ENCODE measurements around the gene GRK5. TPM values are rescaled to one million over a fixed set of nuclear protein-coding genes. Genes with fewer than 3 reads are reported as not detected.

GRK5 gene
- total RNA-seq, 1 donor from 2014 or later: 77.6 TPM

- Mint-ChIP-seq H3K4me3 (ENCODE audit: unreplicated experiment) (no peak overlapping the region), H3K27ac (ENCODE audit: unreplicated experiment) (no peak overlapping the region), H3K9me3 (ENCODE audit: unreplicated experiment) (peaks cover 7% of the 10 kb centered on the region), H3K36me3 (ENCODE audit: unreplicated experiment) (peaks cover 16% of the 10 kb centered on the region), H3K27me3 (ENCODE audit: unreplicated experiment) (peaks cover 3% of the 10 kb centered on the region), H3K4me1 (ENCODE audit: low read depth, unreplicated experiment) (peaks cover 2% of the 10 kb centered on the region)
- no peak for TF ChIP-seq CTCF (IDR thresholded peaks at IDR 0.05; ENCODE audit: partially characterized antibody, unreplicated experiment)
- DNase-seq: no peak
Measured at GRCh38 chr10:119465085-119465484, 257.7 kb downstream of the GRK5 start.

- H3K4me1 Mint-ChIP-seq (ENCODE audit: low read depth, unreplicated experiment): no peaks in the 10 kb centered on the region
- no peak overlapping the region for H3K27ac Mint-ChIP-seq (ENCODE audit: unreplicated experiment)
- no peak overlapping the region for H3K4me3 Mint-ChIP-seq (ENCODE audit: unreplicated experiment)
- peaks cover 3% of the 10 kb centered on the region for H3K27me3 Mint-ChIP-seq (ENCODE audit: unreplicated experiment)
- no peak for DNase-seq
- H3K36me3 Mint-ChIP-seq (ENCODE audit: unreplicated experiment): peaks cover 16% of the 10 kb centered on the region
- no peak for TF ChIP-seq CTCF (IDR thresholded peaks at IDR 0.05; ENCODE audit: partially characterized antibody, unreplicated experiment)
- peaks cover 7% of the 10 kb centered on the region for H3K9me3 Mint-ChIP-seq (ENCODE audit: unreplicated experiment)
Measured at GRCh38 chr10:119466076-119466475, 258.7 kb downstream of the GRK5 start.

GRCh38 chr10:119466655-119467054 is 259.3 kb downstream of the GRK5 start:
- peaks cover 3% of the 10 kb centered on the region for H3K27me3 Mint-ChIP-seq (ENCODE audit: unreplicated experiment)
- no peak overlapping the region for H3K4me3 Mint-ChIP-seq (ENCODE audit: unreplicated experiment)
- H3K27ac Mint-ChIP-seq (ENCODE audit: unreplicated experiment): no peak overlapping the region
- H3K9me3 Mint-ChIP-seq (ENCODE audit: unreplicated experiment): peaks cover 7% of the 10 kb centered on the region
- H3K36me3 Mint-ChIP-seq (ENCODE audit: unreplicated experiment): peaks cover 16% of the 10 kb centered on the region
- H3K4me1 Mint-ChIP-seq (ENCODE audit: low read depth, unreplicated experiment): no peaks in the 10 kb centered on the region
- no peak for TF ChIP-seq CTCF (IDR thresholded peaks at IDR 0.05; ENCODE audit: partially characterized antibody, unreplicated experiment)
- DNase-seq: no peak

GRCh38 chr10:119468542-119469324 is 261.4 kb downstream of the GRK5 start:
- no peaks in the 10 kb centered on the region for H3K4me1 Mint-ChIP-seq (ENCODE audit: low read depth, unreplicated experiment)
- H3K27me3 Mint-ChIP-seq (ENCODE audit: unreplicated experiment): peaks cover 4% of the 10 kb centered on the region
- no peak overlapping the region for H3K27ac Mint-ChIP-seq (ENCODE audit: unreplicated experiment)

More at GRCh38 chr10:119468542-119469324, 261.4 kb downstream of the GRK5 start:
- Mint-ChIP-seq H3K9me3 (ENCODE audit: unreplicated experiment) (peaks cover 3% of the 10 kb centered on the region), H3K36me3 (ENCODE audit: unreplicated experiment) (peaks cover 4% of the 10 kb centered on the region), H3K4me3 (ENCODE audit: unreplicated experiment) (no peak overlapping the region)
- no peak for DNase-seq
- TF ChIP-seq CTCF (IDR thresholded peaks at IDR 0.05; ENCODE audit: partially characterized antibody, unreplicated experiment): no peak

Measured in glutamatergic neuron (in vitro differentiated cells).